GM12875 (cell line): ENCODE data around the gene KRT80.
A peak's percentile ranks its signal among the peaks of the same experiment; 100 is the strongest.

Experiments
- H3K4me3 ChIP-seq: one replicate; pipeline ENCODE4 v1.5.1; 2011; ENCODE audit warnings: low read depth, low read length, control low read depth
- TF ChIP-seq, protein P1 (sequence below): IDR thresholded peaks from 2 replicates; pipeline ENCODE4 v1.5.1; 2011; ENCODE audit warnings: low read depth, mild to moderate bottlenecking, control low read depth, inconsistent platforms, low read length, moderate library complexity, borderline replicate concordance; ENCODE audit not compliant: insufficient read depth

Gene KRT80

DNA sequence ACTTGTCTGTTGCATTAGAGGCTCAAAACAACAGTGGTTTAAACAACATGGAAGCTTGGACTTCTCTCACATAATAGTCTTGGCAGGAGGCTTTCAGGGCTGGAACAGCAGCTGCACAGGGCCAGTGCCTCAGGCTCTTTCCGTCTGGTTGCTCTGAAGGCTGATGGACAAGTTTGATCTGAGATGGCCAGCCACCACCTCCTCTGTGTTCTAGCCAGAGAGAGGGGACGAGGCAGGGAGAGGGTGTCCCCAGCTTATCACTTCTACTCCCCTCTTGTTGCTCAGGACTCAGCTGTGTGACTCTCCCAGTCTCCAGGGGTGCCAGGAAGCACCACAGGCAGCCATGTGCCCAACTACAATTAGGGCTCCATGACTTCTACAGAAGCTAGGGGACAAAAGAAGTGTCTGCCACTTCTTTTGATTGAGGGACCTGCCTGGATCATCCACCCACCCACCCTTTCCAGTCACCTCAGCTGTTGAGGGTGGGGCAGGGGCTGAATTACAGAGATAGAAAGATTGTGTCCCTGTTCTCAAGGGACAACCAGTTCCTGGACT, 65.7 kb downstream of the KRT80 start:
- H3K4me3 ChIP-seq: no peak overlapping the region
- TF ChIP-seq, protein P1, sequence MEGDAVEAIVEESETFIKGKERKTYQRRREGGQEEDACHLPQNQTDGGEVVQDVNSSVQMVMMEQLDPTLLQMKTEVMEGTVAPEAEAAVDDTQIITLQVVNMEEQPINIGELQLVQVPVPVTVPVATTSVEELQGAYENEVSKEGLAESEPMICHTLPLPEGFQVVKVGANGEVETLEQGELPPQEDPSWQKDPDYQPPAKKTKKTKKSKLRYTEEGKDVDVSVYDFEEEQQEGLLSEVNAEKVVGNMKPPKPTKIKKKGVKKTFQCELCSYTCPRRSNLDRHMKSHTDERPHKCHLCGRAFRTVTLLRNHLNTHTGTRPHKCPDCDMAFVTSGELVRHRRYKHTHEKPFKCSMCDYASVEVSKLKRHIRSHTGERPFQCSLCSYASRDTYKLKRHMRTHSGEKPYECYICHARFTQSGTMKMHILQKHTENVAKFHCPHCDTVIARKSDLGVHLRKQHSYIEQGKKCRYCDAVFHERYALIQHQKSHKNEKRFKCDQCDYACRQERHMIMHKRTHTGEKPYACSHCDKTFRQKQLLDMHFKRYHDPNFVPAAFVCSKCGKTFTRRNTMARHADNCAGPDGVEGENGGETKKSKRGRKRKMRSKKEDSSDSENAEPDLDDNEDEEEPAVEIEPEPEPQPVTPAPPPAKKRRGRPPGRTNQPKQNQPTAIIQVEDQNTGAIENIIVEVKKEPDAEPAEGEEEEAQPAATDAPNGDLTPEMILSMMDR: no peak

DNA sequence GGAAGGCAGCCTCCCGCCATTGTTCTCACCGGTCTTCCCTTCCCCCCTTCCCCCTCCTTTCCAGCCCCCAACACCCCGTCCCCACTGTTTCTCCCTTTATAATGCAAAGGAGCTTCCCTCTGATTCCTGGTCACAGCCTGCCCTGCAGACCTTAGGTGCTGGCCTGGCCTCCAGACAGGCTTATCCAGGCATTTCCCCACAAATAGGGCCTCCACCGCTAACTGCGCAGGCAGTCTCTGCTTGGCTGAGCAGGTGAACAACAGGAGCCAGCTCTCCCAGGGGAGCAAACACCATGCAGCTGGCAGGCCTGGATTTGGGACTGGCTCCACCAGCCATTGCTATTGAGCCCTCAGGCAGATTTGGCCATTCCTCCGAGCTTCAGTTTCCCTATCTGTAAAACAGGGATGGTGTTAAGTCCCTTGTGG, 66.3 kb downstream of the KRT80 start:
- H3K4me3 ChIP-seq: no peak overlapping the region
- TF ChIP-seq, protein P1: no peak

DNA sequence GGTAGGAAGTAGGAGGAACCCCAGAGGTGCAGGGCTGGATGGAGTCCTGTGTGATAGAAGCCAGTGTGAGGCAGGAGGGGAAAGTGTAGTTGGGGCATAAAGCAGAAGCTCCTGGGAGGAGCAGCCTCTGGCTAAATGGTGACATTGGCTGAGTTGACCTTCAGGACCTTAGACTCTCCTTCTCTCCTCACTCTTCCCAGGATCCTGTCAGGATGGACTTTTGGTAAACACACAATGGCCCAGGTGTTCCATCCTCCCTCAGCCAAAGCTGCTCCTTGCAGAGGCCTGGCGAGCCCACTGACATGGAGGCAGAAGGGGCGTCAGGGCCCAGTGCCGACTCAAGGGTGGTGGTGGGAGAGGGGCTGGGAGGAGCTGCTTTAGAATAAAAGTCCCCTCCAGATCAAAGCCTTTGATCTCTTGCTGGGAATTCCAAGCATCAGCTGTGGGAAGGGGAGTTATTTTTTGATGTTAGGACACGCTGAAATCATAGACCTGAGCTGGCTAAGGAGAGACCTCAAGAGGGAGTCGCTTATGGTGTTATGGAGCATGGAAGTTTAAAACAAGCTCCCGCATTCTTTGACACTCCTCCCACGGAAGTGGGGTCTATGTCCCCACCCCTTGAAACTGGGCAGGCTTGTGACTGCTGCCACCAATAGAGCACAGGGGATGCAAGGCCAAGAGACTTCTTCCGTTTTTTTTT, 68.2 kb downstream of the KRT80 start:
- TF ChIP-seq, protein P1: no peak

DNA sequence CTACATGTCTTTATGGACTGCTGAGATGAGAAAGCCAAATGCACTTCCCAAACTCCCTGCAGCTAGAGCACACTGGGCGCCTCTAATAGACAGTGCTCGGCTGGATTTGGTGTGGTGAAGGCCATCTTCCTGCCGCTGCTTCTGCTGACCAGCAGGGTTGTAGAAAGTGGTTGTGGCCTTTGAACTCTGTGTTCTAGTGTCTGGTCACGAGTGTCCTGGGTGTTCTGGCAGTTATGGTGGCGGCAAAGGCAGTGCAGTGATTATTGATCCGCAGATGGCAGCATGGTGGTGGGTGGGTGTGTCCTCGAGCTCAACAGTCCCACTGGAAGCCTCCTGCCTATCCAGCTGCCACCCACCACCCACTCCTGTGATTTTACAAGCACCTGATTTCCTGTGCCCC, 68.9 kb downstream of the KRT80 start:
- H3K4me3 ChIP-seq: no peak overlapping the region
- TF ChIP-seq, protein P1: no peak

More for the DNA sequence above, 68.2 kb downstream of the KRT80 start:
- H3K4me3 ChIP-seq: no peak overlapping the region

DNA sequence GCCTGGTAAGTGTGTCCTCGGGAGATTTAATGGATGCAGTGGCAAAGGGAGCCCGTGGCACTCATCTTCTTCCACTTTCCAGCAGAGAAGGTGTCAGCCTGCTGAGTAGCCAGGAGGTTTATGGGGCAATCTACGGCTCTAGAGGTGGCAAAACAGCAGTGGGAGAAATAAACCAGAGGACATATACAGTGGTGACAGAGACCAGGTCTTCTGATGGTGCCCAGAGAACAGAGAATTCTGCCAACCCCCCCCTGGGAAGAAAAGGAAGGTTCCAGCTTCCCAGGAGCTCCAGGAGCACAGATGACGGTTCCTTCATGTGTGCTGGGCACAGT, 69.3 kb downstream of the KRT80 start:
- TF ChIP-seq, protein P1: no peak
- H3K4me3 ChIP-seq: no peak overlapping the region

DNA sequence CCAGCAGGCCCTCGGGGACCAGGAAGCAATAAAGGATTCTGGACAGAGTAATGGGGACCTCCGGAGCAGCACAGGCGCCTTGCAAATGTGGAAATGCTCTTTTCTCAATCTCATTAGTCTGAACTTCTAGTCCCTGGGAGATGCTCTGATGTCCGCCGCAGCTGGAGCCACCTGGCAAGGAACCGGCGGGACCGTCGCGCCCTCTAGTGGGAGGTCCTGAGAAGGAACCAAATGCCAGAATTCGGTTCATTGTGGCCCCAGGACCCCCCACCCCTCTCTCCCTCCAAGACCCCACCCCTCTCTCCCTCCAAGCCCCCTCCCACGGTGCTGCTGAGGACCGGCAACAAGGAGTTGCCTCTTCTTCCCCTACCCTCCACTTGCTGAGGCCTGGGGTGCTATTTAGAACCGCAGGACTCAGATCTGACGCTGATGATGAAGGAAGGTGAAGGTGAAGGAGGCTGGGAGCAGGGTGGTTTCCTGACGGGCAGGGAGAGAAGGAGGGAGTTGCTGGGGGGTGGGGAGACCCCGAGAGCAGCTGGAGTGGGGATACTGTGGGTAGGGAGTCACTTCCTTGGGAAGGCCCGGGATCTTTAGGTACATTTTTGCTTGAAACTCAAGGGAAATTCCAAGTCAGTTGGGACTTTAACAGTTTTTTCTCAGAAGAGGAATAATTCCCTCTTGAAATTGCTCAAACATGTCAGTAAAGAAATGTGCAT, 69.8 kb downstream of the KRT80 start:
- TF ChIP-seq, protein P1: peak; percentile 85
- H3K4me3 ChIP-seq: no peak overlapping the region
